HepG2 (cell line): ENCODE results near the gene SLC5A4. TPM values are rescaled to one million over a fixed set of nuclear protein-coding genes. Genes with fewer than 3 reads are reported as not detected.

Experiments used
- ATAC-seq: fragments of 200-7000 bp; cut with Tn5 transposase; 3 replicates; pipeline ENCODE4 v1.9.1; 2020; ENCODE audit warnings: mild to moderate bottlenecking, moderate library complexity
- BruUV-seq: library from RNA; stranded (reverse); fragments of 400-500 nt; replicated peaks from 2 replicates; lab custom pipeline; 2021; lab: Mats Ljungman, UMichigan
- CTCF ChIA-PET: fragments of 300-600 bp; formaldehyde crosslinking; extraction: SDS; loops from one replicate; lab custom pipeline; 2021; ENCODE audit warnings: low total read pairs, inconsistent platforms, low intra/inter-chr PET ratio; lab: Yijun Ruan, JAX
- POLR2A ChIA-PET: fragments of 350-600 bp; sonication (Branson Sonifier 250); formaldehyde crosslinking; loops from one replicate; lab custom pipeline; 2020; ENCODE audit warnings: antibody characterized with exemption, inconsistent platforms; lab: Yijun Ruan, JAX
- DNase-seq: peaks from one replicate; pipeline ENCODE4 v3.0.0-alpha.2; 2015; ENCODE audit warnings: low spot score
- FAIRE-seq: peaks from 3 replicates; lab custom pipeline; 2011; peaks lifted over from hg19 to GRCh38; lab: Jason Lieb, UNC
- H2AFZ ChIP-seq: one replicate; pipeline ENCODE4 v1.6.1; 2011; ENCODE audit warnings: low read length, inconsistent platforms
- H3K27ac ChIP-seq: fragments of 300-600 bp; 3 replicates; pipeline ENCODE4 v1.8.0; 2011; ENCODE audit warnings: mixed run types, mild to moderate bottlenecking, mixed read lengths, low read length, inconsistent platforms; ENCODE audit not compliant: insufficient read depth; ENCODE audit errors: extremely low read length
- H3K27me3 ChIP-seq, 2 experiments: fragments of 200-600 bp in 1 of 2; 2 replicates in 1 of 2; 3 replicates in 1 of 2; pipeline versions ENCODE4 v1.6.0 to v1.8.0; 2011; ENCODE audit warnings: low read length in 2 of 2, mild to moderate bottlenecking in 2 of 2, moderate library complexity in 2 of 2, inconsistent platforms in 1 of 2; ENCODE audit not compliant: insufficient read depth in 2 of 2, control insufficient read depth in 1 of 2
- H3K36me3 ChIP-seq, 2 experiments: fragments of 200-600 bp in 1 of 2; replicated peaks in 1 of 2; 2 replicates in 1 of 2; 3 replicates in 1 of 2; pipeline versions ENCODE4 v1.5.1 to v1.8.0; 2011; ENCODE audit warnings: low read length in 2 of 2, inconsistent platforms in 1 of 2; ENCODE audit not compliant: insufficient read depth in 2 of 2, control insufficient read depth in 1 of 2
- H3K4me1 ChIP-seq: 2 replicates; pipeline ENCODE4 v1.5.1; 2012; ENCODE audit warnings: low read length, inconsistent platforms; ENCODE audit not compliant: insufficient read depth
- H3K4me2 ChIP-seq: 2 replicates; pipeline ENCODE4 v1.6.0; 2011; ENCODE audit warnings: low read depth, low read length, inconsistent platforms
- H3K4me3 ChIP-seq, 3 experiments: fragments of 200-600 bp in 1 of 3; sonication (generic), shearing (Covaris generic) in 1 of 3; replicated peaks in 1 of 3; 2 replicates each; pipeline ENCODE4 v1.5.1; 2011 to 2016; ENCODE audit warnings: low read length in 3 of 3, inconsistent platforms in 2 of 3, low read depth in 2 of 3, mild to moderate bottlenecking in 2 of 3, control low read depth in 1 of 3, mixed read lengths in 1 of 3; ENCODE audit not compliant: insufficient read depth in 1 of 3
- H3K79me2 ChIP-seq: one replicate; pipeline ENCODE4 v1.6.1; 2011; ENCODE audit warnings: low read length, inconsistent platforms; ENCODE audit not compliant: insufficient read depth
- H3K9ac ChIP-seq: 2 replicates; pipeline ENCODE4 v1.6.0; 2011; ENCODE audit warnings: mild to moderate bottlenecking, low read depth, low read length, inconsistent platforms; ENCODE audit not compliant: insufficient read depth
- H3K9me3 ChIP-seq: 2 replicates; pipeline ENCODE4 v1.5.1; 2012; ENCODE audit warnings: mild to moderate bottlenecking, low read length
- H4K20me1 ChIP-seq: 2 replicates; pipeline ENCODE4 v1.6.0; 2011; ENCODE audit warnings: inconsistent platforms, mild to moderate bottlenecking, low read length, moderate library complexity; ENCODE audit not compliant: insufficient read depth
- HDAC6 ChIP-seq: fragments of 200-600 bp; sonication (generic); IDR thresholded peaks from 2 replicates; pipeline ENCODE4 v1.7.0; 2017; ENCODE audit warnings: mild to moderate bottlenecking, antibody characterized with exemption, low read length, low read depth
- IKZF1 ChIP-seq: fragments of 450-650 bp; IDR thresholded peaks from 2 replicates; pipeline ENCODE4 v1.7.1; 2016
- IRX3 ChIP-seq: sonication (generic); formaldehyde crosslinking; IDR thresholded peaks from 2 replicates; pipeline ENCODE4 v1.8.1; 2023; ENCODE audit warnings: mild to moderate bottlenecking, low read depth, missing genetic modification reagents, borderline replicate concordance
- MIER3 ChIP-seq: IDR thresholded peaks from 2 replicates; pipeline ENCODE4 v1.6.1; 2016; ENCODE audit warnings: missing compliant biosample characterization, borderline replicate concordance
- NFKB2 ChIP-seq: sonication (generic); formaldehyde crosslinking; IDR thresholded peaks from 2 replicates; pipeline ENCODE4 v1.4.0; 2020; ENCODE audit warnings: missing genetic modification reagents, borderline replicate concordance
- PREB ChIP-seq: sonication (generic); formaldehyde crosslinking; IDR thresholded peaks from 2 replicates; pipeline ENCODE4 v1.4.0; 2020; ENCODE audit warnings: missing genetic modification reagents
- SP5 ChIP-seq: IDR thresholded peaks from 2 replicates; pipeline ENCODE4 v1.6.1; 2016; ENCODE audit warnings: low read depth, borderline replicate concordance
- TP53 ChIP-seq: sonication (generic); formaldehyde crosslinking; conservative IDR thresholded peaks from 2 replicates; pipeline ENCODE4 v1.4.0; 2020; ENCODE audit warnings: missing genetic modification reagents
- ZNF3 ChIP-seq: IDR thresholded peaks from 2 replicates; pipeline ENCODE4 v1.7.0; 2017; ENCODE audit warnings: inconsistent platforms
- ZNF567 ChIP-seq: sonication (generic); formaldehyde crosslinking; IDR thresholded peaks from 2 replicates; pipeline ENCODE4 v1.8.1; 2023; ENCODE audit warnings: mild to moderate bottlenecking, missing genetic modification reagents, borderline replicate concordance
- ZNF609 ChIP-seq: sonication (generic); formaldehyde crosslinking; IDR thresholded peaks from 2 replicates; pipeline ENCODE4 v1.4.0; 2020; ENCODE audit warnings: mild to moderate bottlenecking, missing genetic modification reagents, borderline replicate concordance
- ZNF619 ChIP-seq: sonication (generic); formaldehyde crosslinking; IDR thresholded peaks from 2 replicates; pipeline ENCODE4 v1.4.0; 2020; ENCODE audit warnings: mild to moderate bottlenecking, missing genetic modification reagents
- WGBS: methylation state at CpG from one replicate; pipeline ENCODE4 v1.1.6; 2017; ENCODE audit warnings: low lambda C conversion rate; 5-methylcytosine and 5-hydroxymethylcytosine counted together
- in situ Hi-C: cut with HindIII; loops from 2 replicates; pipeline ENCODE4 v1.10.0; 2017; ENCODE audit warnings: low pct_unique_long_range_greater_than_20kb; ENCODE audit not compliant: extremely low pct_ligation_motif_present
- intact Hi-C: fragments of 100-400 bp; cut with micrococcal nuclease; formaldehyde crosslinking; loops from one replicate; pipeline ENCODE4 v1.10.0; 2022; ENCODE audit not compliant: unreplicated experiment
- polyA plus RNA-seq, 8 experiments: library from polyadenylated mRNA; depleted of rRNA in 3 of 8; stranded (reverse) in 7 of 8; unstranded in 1 of 8; fragments of >200 nt; fragmentation: Illumina TruSeq in 4 of 8; extraction: Trizol in 4 of 8; gene quantifications; 2 replicates each; pipeline versions ENCODE4 v1.2.1 to v1.2.3, GENCODE V29; 2011 to 2016; ENCODE audit warnings: low read depth in 4 of 8, missing spikeins in 1 of 8, mixed read lengths in 1 of 8; ENCODE audit not compliant: insufficient read depth in 1 of 8
- total RNA-seq, 5 experiments: library from RNA; depleted of rRNA; stranded (reverse); fragments of >200 nt; fragmentation: Illumina TruSeq; extraction: Trizol; gene quantifications; 2 replicates each; pipeline ENCODE4 v1.2.3, GENCODE V29; 2016; ENCODE audit warnings: low read depth in 1 of 5

Gene SLC5A4
- total and polyA plus RNA-seq, 2 of the 13 experiments (the other 11 are each of a cell fraction or from before 2014, with no cell fraction given): not detected

- TF ChIP-seq ZNF609 (CRISPR knock-in tag): no peak
- TF ChIP-seq PREB (CRISPR knock-in tag): no peak
- TF ChIP-seq MIER3: no peak
Measured at GRCh38 chr22:32216911-32217310, 38.2 kb downstream of the SLC5A4 start (continued).

- WGBS: 50% methylated on average over 7 of the region's 7 CpGs
- Histone ChIP-seq H3K4me2 (no peak overlapping the region), H3K36me3 (no peaks in the 10 kb centered on the region), H3K4me1 (no peaks in the 10 kb centered on the region), H3K9ac (no peak overlapping the region), H3K27ac (no peak overlapping the region), H2AFZ (no peak overlapping the region), H3K79me2 (no peaks in the 10 kb centered on the region), H3K4me3 (no peak overlapping the region), H3K27me3 (no peaks in the 10 kb centered on the region), H4K20me1 (no peaks in the 10 kb centered on the region), H3K9me3 (no peaks in the 10 kb centered on the region)
- intact Hi-C loops (no loop called here), in situ Hi-C loops (no loop called here)
- FAIRE-seq (no peak), DNase-seq (no peak), ATAC-seq (no peak)
- CTCF ChIA-PET: no interaction called here
- TF ChIP-seq IKZF1 (no peak), NFKB2 (CRISPR knock-in tag) (no peak), HDAC6 (no peak), IRX3 (CRISPR knock-in tag) (no peak), TP53 (CRISPR knock-in tag) (no peak), ZNF619 (CRISPR knock-in tag) (no peak), ZNF567 (no peak), SP5 (CRISPR knock-in tag) (no peak), ZNF3 (CRISPR knock-in tag) (no peak)
- POLR2A ChIA-PET: no interaction called here
- no TSS peak for BruUV-seq
Measured at GRCh38 chr22:32211011-32211410, 44.1 kb downstream of the SLC5A4 start.
